DND-41 (cell line): ENCODE measurements around the gene MYO1H.

ENCODE experiments used
- ATAC-seq: fragments of 200-7000 bp; cut with Tn5 transposase; 3 replicates; pipeline ENCODE4 v1.9.1; 2021; ENCODE audit warnings: low read depth; ENCODE audit not compliant: insufficient read depth
- DNase-seq: peaks from one replicate; pipeline ENCODE4 v3.0.0-alpha.2; 2020
- H2AFZ ChIP-seq: 2 replicates; pipeline ENCODE4 v1.6.0; 2012; ENCODE audit warnings: low read depth, low read length
- H3K27ac ChIP-seq: 2 replicates; pipeline ENCODE4 v1.5.1; 2012; ENCODE audit warnings: low read length, inconsistent platforms
- H3K27me3 ChIP-seq: fragments of 200-600 bp; sonication (generic); 2 replicates; pipeline ENCODE4 v1.6.0; 2012; ENCODE audit warnings: low read length, mild to moderate bottlenecking, inconsistent platforms; ENCODE audit not compliant: insufficient read depth, poor library complexity
- H3K36me3 ChIP-seq: 2 replicates; pipeline ENCODE4 v1.5.1; 2012; ENCODE audit warnings: low read length, inconsistent platforms; ENCODE audit not compliant: insufficient read depth
- H3K4me1 ChIP-seq: 2 replicates; pipeline ENCODE4 v1.5.1; 2012; ENCODE audit warnings: mild to moderate bottlenecking, low read length; ENCODE audit not compliant: insufficient read depth
- H3K4me2 ChIP-seq: 2 replicates; pipeline ENCODE4 v1.6.0; 2012; ENCODE audit warnings: mild to moderate bottlenecking, moderate library complexity, low read length, inconsistent platforms; ENCODE audit not compliant: insufficient read depth
- H3K4me3 ChIP-seq, 2 experiments: fragments of 200-600 bp in 1 of 2; shearing (Covaris generic) in 1 of 2; 2 replicates each; pipeline ENCODE4 v1.5.1; 2012 to 2016; ENCODE audit warnings: inconsistent platforms in 2 of 2, low read length in 2 of 2, mild to moderate bottlenecking in 2 of 2, low read depth in 1 of 2, moderate library complexity in 1 of 2
- H3K79me2 ChIP-seq: 2 replicates; pipeline ENCODE4 v1.6.0; 2012; ENCODE audit warnings: low read length, inconsistent platforms; ENCODE audit not compliant: insufficient read depth
- H3K9ac ChIP-seq: 2 replicates; pipeline ENCODE4 v1.6.0; 2012; ENCODE audit warnings: low read depth, mild to moderate bottlenecking, inconsistent platforms, low read length, moderate library complexity
- H3K9me3 ChIP-seq: 2 replicates; pipeline ENCODE4 v1.5.1; 2012; ENCODE audit warnings: low read length, moderate library complexity, mild to moderate bottlenecking, inconsistent platforms; ENCODE audit not compliant: insufficient read depth, severe bottlenecking
- H4K20me1 ChIP-seq: 2 replicates; pipeline ENCODE4 v1.6.0; 2012; ENCODE audit warnings: low read length; ENCODE audit not compliant: insufficient read depth
- CTCF ChIP-seq: IDR thresholded peaks from 2 replicates; pipeline ENCODE4 v1.5.1; 2012; ENCODE audit warnings: borderline replicate concordance, low read length, moderate library complexity, mild to moderate bottlenecking; ENCODE audit not compliant: poor library complexity, severe bottlenecking; ENCODE audit errors: extremely low read depth
- EZH2 ChIP-seq: IDR thresholded peaks from 3 replicates; pipeline ENCODE4 v1.6.1; 2012; ENCODE audit warnings: borderline replicate concordance, low read depth, mild to moderate bottlenecking, moderate library complexity, low read length, inconsistent platforms; ENCODE audit not compliant: severe bottlenecking

MYO1H gene

GRCh38 chr12:109359131-109359690 is 11.5 kb downstream of the MYO1H start:
- peaks cover 53% of the 10 kb centered on the region for H3K27me3 ChIP-seq
- H4K20me1 ChIP-seq, result no peaks in the 10 kb centered on the region
- ATAC-seq, result no peak
- no peak for DNase-seq
- H2AFZ ChIP-seq, result no peak overlapping the region
- no peaks in the 10 kb centered on the region for H3K9me3 ChIP-seq
- no peak overlapping the region for H3K27ac ChIP-seq
- no peak for TF ChIP-seq EZH2
- TF ChIP-seq CTCF, result no peak
- H3K4me3 ChIP-seq, result no peak overlapping the region
- no peak overlapping the region for H3K9ac ChIP-seq
- H3K79me2 ChIP-seq, result no peaks in the 10 kb centered on the region
- H3K36me3 ChIP-seq, result no peaks in the 10 kb centered on the region
- H3K4me1 ChIP-seq, result no peaks in the 10 kb centered on the region
- H3K4me2 ChIP-seq, result no peak overlapping the region

- Histone ChIP-seq H3K4me3 (no peak overlapping the region), H3K9ac (no peak overlapping the region), H3K79me2 (no peaks in the 10 kb centered on the region), H3K4me1 (no peaks in the 10 kb centered on the region), H3K27me3 (no peaks in the 10 kb centered on the region), H3K27ac (no peak overlapping the region), H3K4me2 (no peak overlapping the region), H3K9me3 (no peaks in the 10 kb centered on the region), H3K36me3 (no peaks in the 10 kb centered on the region), H2AFZ (no peak overlapping the region), H4K20me1 (no peaks in the 10 kb centered on the region)
- ATAC-seq, result no peak
- no peak for DNase-seq
- TF ChIP-seq EZH2, result no peak
- TF ChIP-seq CTCF, result no peak
Measured at GRCh38 chr12:109369831-109370230, 22.1 kb downstream of the MYO1H start.

GRCh38 chr12:109377139-109377685 is 29.5 kb downstream of the MYO1H start:
- Histone ChIP-seq H3K27me3 (peaks cover 5% of the 10 kb centered on the region), H3K36me3 (no peaks in the 10 kb centered on the region), H3K79me2 (no peaks in the 10 kb centered on the region), H3K4me2 (no peak overlapping the region), H3K9ac (no peak overlapping the region), H2AFZ (no peak overlapping the region), H3K4me1 (no peaks in the 10 kb centered on the region), H3K9me3 (no peaks in the 10 kb centered on the region), H3K4me3 (no peak overlapping the region), H3K27ac (no peak overlapping the region), H4K20me1 (no peaks in the 10 kb centered on the region)
- DNase-seq, result no peak
- no peak for TF ChIP-seq EZH2
- TF ChIP-seq CTCF, result no peak
- ATAC-seq, result no peak
